22Rv1 (cell line): ENCODE results near the gene RELL1.

Experiments
- CTCF ChIP-seq: fragments of 450-650 bp; IDR thresholded peaks from 2 replicates; pipeline ENCODE4 v1.5.1; 2017; ENCODE audit warnings: mild to moderate bottlenecking
- ZFX ChIP-seq: fragments of 450-650 bp; IDR thresholded peaks from 2 replicates; pipeline ENCODE4 v1.6.1; 2017; ENCODE audit warnings: antibody characterized with exemption, borderline replicate concordance

- TF ChIP-seq CTCF (no peak), ZFX (no peak)
Observed at GRCh38 chr4:37671072-37671471, 15.1 kb downstream of the RELL1 start.
